Stomach (tissue), 9 donors: ENCODE measurements around the gene UGT1A7. TPM values are rescaled to one million over a fixed set of nuclear protein-coding genes. Genes with fewer than 3 reads are reported as not detected.

Experiments used
- DNase-seq, 2 donors: peaks; one replicate each; pipeline versions ENCODE4 v3.0.0 to v3.0.0-alpha.2; 2013 to 2019
- H3K27ac ChIP-seq, 5 donors: fragments of 200-600 bp in 4 of 5; sonication (generic) in 4 of 5; one replicate each; pipeline ENCODE4 v1.5.1; 2013 to 2019; ENCODE audit warnings: mild to moderate bottlenecking in 1 of 5, moderate library complexity in 1 of 5
- H3K27me3 ChIP-seq, 3 donors: fragments of 200-600 bp; sonication (generic); one replicate each; pipeline ENCODE4 v1.5.1; 2017 to 2019; ENCODE audit warnings: mixed run types in 1 of 3
- H3K36me3 ChIP-seq, 4 donors: fragments of 200-600 bp; sonication (generic); 1 replicate in 3 of 4; 2 replicates in 1 of 4; pipeline ENCODE4 v1.5.1; 2016 to 2019
- H3K4me1 ChIP-seq, 4 donors: fragments of 200-600 bp; sonication (generic); one replicate each; pipeline ENCODE4 v1.5.1; 2016 to 2019
- H3K4me3 ChIP-seq, 4 donors: fragments of 200-600 bp; sonication (generic) in 3 of 4; one replicate each; pipeline ENCODE4 v1.5.1; 2016 to 2019; ENCODE audit warnings: mild to moderate bottlenecking in 1 of 4
- H3K9me3 ChIP-seq, 4 donors: fragments of 200-600 bp; sonication (generic); one replicate each; pipeline ENCODE4 v1.5.1; 2016 to 2019
- CTCF ChIP-seq, 7 experiments: fragments of 450-650 bp in 4 of 7; fragments of 200-600 bp in 3 of 7; sonication (generic) in 3 of 7; IDR thresholded peaks; one replicate each; pipeline ENCODE4 v1.5.1; 2016 to 2019; ENCODE audit warnings: antibody characterized with exemption in 7 of 7, control low read depth in 2 of 7, mild to moderate bottlenecking in 1 of 7
- EP300 ChIP-seq: sonication (generic); formaldehyde crosslinking; IDR thresholded peaks from one replicate; pipeline ENCODE4 v1.6.1; 2017; ENCODE audit warnings: antibody characterized with exemption
- POLR2A ChIP-seq, 4 donors: fragments of 450-650 bp; IDR thresholded peaks; one replicate each; pipeline ENCODE4 v1.6.1; 2016; ENCODE audit warnings: antibody characterized with exemption in 4 of 4, control low read depth in 2 of 4, mild to moderate bottlenecking in 1 of 4, moderate library complexity in 1 of 4
- POLR2AphosphoS5 ChIP-seq, 3 donors: sonication (generic); formaldehyde crosslinking; IDR thresholded peaks; one replicate each; pipeline ENCODE4 v1.6.1; 2016; ENCODE audit warnings: antibody characterized with exemption in 3 of 3
- WGBS, 5 donors: extraction: QIAGEN DNeasy Blood & Tissue Kit in 3 of 5; methylation state at CpG; one replicate each; pipeline versions ENCODE4 v1.1.5 to v1.1.7; 2013 to 2018; 5-methylcytosine and 5-hydroxymethylcytosine counted together
- intact Hi-C: fragments of 100-400 bp; cut with DNase I; formaldehyde crosslinking; loops from one replicate; pipeline ENCODE4 v1.15.1; 2023; ENCODE audit warnings: low total_unique reads
- polyA plus RNA-seq, 3 donors: library from polyadenylated mRNA; stranded (reverse); fragments of 200-250 nt; gene quantifications; one replicate each; pipeline ENCODE4 v1.2.3, GENCODE V29; 2013
- total RNA-seq, 5 donors: library from RNA; depleted of rRNA; stranded (reverse); fragments of >200 nt; gene quantifications; one replicate each; pipeline versions ENCODE4 v1.1.0 to v1.2.3, GENCODE V29; 2014 to 2016
- donor health status: healthy with polysubstance abuse.
- donor health status: Bipolar disorder and iron deficiency.
- donor health status: healthy.

UGT1A7 gene
- total and polyA plus RNA-seq, 8 donors = 0.45 to 37.1 (median 3.6) TPM; not detected in 2

- peak in 1 of 2 donors; percentile 20 for DNase-seq
- 65 to 80% (median 71%) methylated on average over 10 to 18 of the region's 18 CpGs for WGBS, 5 donors
- no peak overlapping the region for H3K4me3 ChIP-seq
- no peaks in the 10 kb centered on the region for H3K9me3 ChIP-seq
- intact Hi-C loops = no loop called here
- TF ChIP-seq CTCF (IDR thresholded peaks at IDR 0.05) (no peak), EP300 (no peak), POLR2AphosphoS5 (IDR thresholded peaks at IDR 0.05) (no peak)
- H3K36me3 ChIP-seq = no peaks in the 10 kb centered on the region
- H3K4me1 ChIP-seq = no peaks in the 10 kb centered on the region
- no peak overlapping the region for H3K27ac ChIP-seq
- no peaks in the 10 kb centered on the region for H3K27me3 ChIP-seq
These were observed 111.9 kb downstream of the UGT1A7 start for GRCh38 chr2:233793465-233794127.

- Histone ChIP-seq H3K27me3 (peaks cover 0 to 2% (median 0%) of the 10 kb centered on the region in 3 donors), H3K4me3 (no peak overlapping the region), H3K9me3 (no peaks in the 10 kb centered on the region), H3K4me1 (no peaks in the 10 kb centered on the region), H3K27ac (no peak overlapping the region), H3K36me3 (no peaks in the 10 kb centered on the region)
- WGBS, 5 donors = 72 to 79% (median 76%) methylated on average over 17 of the region's 17 CpGs
- DNase-seq = peak; percentile 18 to 24
- TF ChIP-seq POLR2A (IDR thresholded peaks at IDR 0.05) = no peak
- no peak for TF ChIP-seq CTCF (IDR thresholded peaks at IDR 0.05)
- no peak for TF ChIP-seq EP300
- TF ChIP-seq POLR2AphosphoS5 (IDR thresholded peaks at IDR 0.05) = no peak
- intact Hi-C loops = no loop called here
These were observed 112.5 kb downstream of the UGT1A7 start for GRCh38 chr2:233794128-233794658.

DNA sequence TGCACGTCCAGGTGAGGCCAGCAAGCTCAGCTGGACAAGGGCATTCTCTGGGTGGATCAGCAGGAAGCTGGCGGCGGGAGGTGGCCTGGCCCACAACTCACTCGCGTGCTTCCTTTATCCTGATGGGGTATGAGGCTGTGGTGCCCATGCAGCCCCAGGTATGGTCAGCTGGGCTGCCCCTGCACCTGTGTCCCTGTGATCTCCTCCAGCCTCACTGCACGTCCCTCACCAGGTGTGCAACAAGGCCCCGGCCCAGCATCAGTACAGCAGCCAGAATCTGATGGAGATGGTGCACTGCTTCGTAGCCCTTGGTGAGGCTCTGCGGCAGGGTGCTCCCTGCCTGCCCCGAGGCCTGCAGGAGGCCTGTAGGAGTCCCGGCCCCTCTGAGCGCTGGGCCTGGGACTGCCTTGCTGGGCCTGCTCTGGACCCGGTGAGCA lies 114.1 kb downstream of the UGT1A7 start:
- Histone ChIP-seq H3K4me1 (no peaks in the 10 kb centered on the region), H3K4me3 (no peak overlapping the region), H3K27me3 (peaks cover 0 to 5% (median 0%) of the 10 kb centered on the region in 3 donors), H3K9me3 (no peaks in the 10 kb centered on the region), H3K27ac (no peak overlapping the region), H3K36me3 (no peaks in the 10 kb centered on the region)
- intact Hi-C loops = no loop called here
- DNase-seq = peak in 1 of 2 donors; percentile 25
- WGBS, 5 donors = 90 to 96% (median 93%) methylated on average over 8 to 13 of the region's 13 CpGs
- TF ChIP-seq EP300 (no peak), CTCF (IDR thresholded peaks at IDR 0.05) (no peak), POLR2A (IDR thresholded peaks at IDR 0.05) (no peak), POLR2AphosphoS5 (IDR thresholded peaks at IDR 0.05) (no peak)

DNA sequence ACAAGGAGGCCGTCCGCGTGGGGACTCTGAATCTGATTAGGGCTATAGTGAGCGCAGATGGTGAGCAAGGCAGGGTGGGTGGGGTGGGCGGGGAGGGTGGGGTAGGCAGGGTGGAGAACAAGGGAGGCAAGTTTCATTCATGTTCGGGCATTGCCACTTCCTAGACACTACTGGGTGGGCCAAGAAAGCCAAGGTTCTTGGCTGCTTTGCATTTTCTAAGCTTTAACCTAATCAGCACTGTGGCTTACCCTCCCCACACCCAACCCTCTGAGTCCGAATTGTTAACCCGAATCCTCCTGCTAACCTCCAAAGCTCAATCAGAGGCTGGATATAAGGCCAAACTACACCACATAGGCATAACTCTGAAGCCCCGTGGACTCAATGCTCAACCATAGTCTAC lies 114.6 kb downstream of the UGT1A7 start:
- 74 to 90% (median 84%) methylated on average over 9 of the region's 9 CpGs for WGBS, 5 donors
- intact Hi-C loops = no loop called here

More for the DNA sequence above, 114.6 kb downstream of the UGT1A7 start:
- no peak overlapping the region for H3K4me3 ChIP-seq
- peaks cover 0 to 5% (median 0%) of the 10 kb centered on the region in 3 donors for H3K27me3 ChIP-seq
- TF ChIP-seq POLR2AphosphoS5 (IDR thresholded peaks at IDR 0.05) (no peak), EP300 (no peak), POLR2A (IDR thresholded peaks at IDR 0.05) (no peak), CTCF (IDR thresholded peaks at IDR 0.05) (no peak)
- H3K27ac ChIP-seq = no peak overlapping the region
- no peaks in the 10 kb centered on the region for H3K9me3 ChIP-seq
- no peaks in the 10 kb centered on the region for H3K4me1 ChIP-seq
- H3K36me3 ChIP-seq = no peaks in the 10 kb centered on the region
- no peak for DNase-seq
